ENCODE data around the gene RMND1. TPM values are rescaled to one million over a fixed set of nuclear protein-coding genes. Genes with fewer than 3 reads are reported as not detected.

Gene RMND1
- total RNA-seq, 2 experiments from 2014 or later = 6.5 to 7.5 TPM

DNA sequence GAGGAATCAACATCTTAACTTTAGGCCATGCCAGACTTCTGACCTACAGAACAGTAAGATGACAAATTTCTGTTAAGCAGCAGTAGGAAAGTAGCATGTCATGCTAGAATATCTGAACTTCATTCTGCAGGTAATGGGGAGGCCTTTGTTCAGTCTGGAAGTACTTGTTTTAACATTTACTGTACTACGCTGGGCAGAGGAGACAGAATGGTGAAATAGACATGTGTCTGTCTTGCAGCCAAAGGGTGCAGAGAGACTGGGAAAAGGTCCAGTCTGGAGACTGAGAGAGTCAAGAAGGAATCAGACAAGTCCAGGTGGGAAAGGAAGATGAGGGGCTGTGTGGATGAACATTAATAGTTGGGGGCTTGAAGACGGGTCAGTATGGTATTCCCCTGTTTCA is 43.1 kb downstream of the RMND1 start:
- intact Hi-C loops (cut with DNase I, micrococcal nuclease) = loop anchor here (5.0 kb wide), 2 partner anchors 38 to 43 kb away; partner anchors contain the start of gene RMND1 (in 1 of the 2)
- H3K27ac ChIP-seq (ENCODE audit: low read depth in 1 of 2, low read length in 2 of 2) = no peak overlapping the region
- H3K4me3 Mint-ChIP-seq = no peak overlapping the region
- H3K36me3 Mint-ChIP-seq (ENCODE audit: low read depth) = peaks cover 61% of the 10 kb centered on the region
- TF ChIP-seq, protein P1, sequence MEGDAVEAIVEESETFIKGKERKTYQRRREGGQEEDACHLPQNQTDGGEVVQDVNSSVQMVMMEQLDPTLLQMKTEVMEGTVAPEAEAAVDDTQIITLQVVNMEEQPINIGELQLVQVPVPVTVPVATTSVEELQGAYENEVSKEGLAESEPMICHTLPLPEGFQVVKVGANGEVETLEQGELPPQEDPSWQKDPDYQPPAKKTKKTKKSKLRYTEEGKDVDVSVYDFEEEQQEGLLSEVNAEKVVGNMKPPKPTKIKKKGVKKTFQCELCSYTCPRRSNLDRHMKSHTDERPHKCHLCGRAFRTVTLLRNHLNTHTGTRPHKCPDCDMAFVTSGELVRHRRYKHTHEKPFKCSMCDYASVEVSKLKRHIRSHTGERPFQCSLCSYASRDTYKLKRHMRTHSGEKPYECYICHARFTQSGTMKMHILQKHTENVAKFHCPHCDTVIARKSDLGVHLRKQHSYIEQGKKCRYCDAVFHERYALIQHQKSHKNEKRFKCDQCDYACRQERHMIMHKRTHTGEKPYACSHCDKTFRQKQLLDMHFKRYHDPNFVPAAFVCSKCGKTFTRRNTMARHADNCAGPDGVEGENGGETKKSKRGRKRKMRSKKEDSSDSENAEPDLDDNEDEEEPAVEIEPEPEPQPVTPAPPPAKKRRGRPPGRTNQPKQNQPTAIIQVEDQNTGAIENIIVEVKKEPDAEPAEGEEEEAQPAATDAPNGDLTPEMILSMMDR (IDR thresholded peaks at IDR 0.05) = no peak
- DNase-seq (no peak), ATAC-seq (ENCODE audit: poor library complexity) (no peak)
- peak overlapping the region; percentile 4 for H3K27ac Mint-ChIP-seq
- peaks cover 18% of the 10 kb centered on the region for H3K36me3 ChIP-seq (ENCODE audit: insufficient read depth, low read length)
- no peak overlapping the region for H3K4me3 ChIP-seq (ENCODE audit: low read length)
- H3K4me1 Mint-ChIP-seq (ENCODE audit: low read depth) = peaks cover 40% of the 10 kb centered on the region
- no peaks in the 10 kb centered on the region for H3K9me3 Mint-ChIP-seq
- peaks cover 11% of the 10 kb centered on the region for H3K4me1 ChIP-seq (ENCODE audit: insufficient read depth, low read length)
- no peaks in the 10 kb centered on the region for H3K27me3 ChIP-seq (ENCODE audit: control insufficient read depth in 1 of 2, insufficient read depth in 2 of 2, low read length in 2 of 2)
- no peaks in the 10 kb centered on the region for H3K9me3 ChIP-seq (ENCODE audit: control insufficient read depth in 1 of 2, insufficient read depth in 1 of 2, low read length in 2 of 2)
- no peaks in the 10 kb centered on the region for H3K27me3 Mint-ChIP-seq
- CTCF ChIA-PET = no interaction called here
- POLR2A ChIA-PET = no interaction called here

DNA sequence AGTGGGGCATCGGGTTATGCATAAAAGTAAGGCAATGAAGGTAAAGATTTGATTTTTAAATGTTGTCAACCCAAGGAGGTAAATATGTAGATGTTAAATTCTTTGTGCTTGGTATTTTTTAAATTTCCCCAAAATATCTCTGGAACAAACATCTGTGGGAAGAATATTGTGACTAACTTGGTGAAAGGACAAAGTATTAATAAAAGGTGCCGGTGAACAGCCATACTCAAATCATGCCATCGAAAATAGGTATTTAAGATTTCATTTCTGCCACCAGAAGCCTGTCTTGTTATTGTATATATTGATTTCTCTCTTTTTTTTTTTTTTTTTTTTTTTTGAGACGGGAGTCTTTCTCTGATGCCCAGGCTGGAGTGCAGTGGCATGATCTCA is 48.0 kb downstream of the RMND1 start:
- POLR2A ChIA-PET = no interaction called here
- H3K4me3 Mint-ChIP-seq = no peak overlapping the region
- DNase-seq (no peak), ATAC-seq (ENCODE audit: poor library complexity) (no peak)
- TF ChIP-seq, protein P1 (IDR thresholded peaks at IDR 0.05) = no peak
- Histone ChIP-seq H3K36me3 (ENCODE audit: insufficient read depth, low read length) (peaks cover 14% of the 10 kb centered on the region), H3K27me3 (ENCODE audit: control insufficient read depth in 1 of 2, insufficient read depth in 2 of 2, low read length in 2 of 2) (no peaks in the 10 kb centered on the region), H3K27ac (ENCODE audit: low read depth in 1 of 2, low read length in 2 of 2) (no peak overlapping the region), H3K9me3 (ENCODE audit: control insufficient read depth in 1 of 2, insufficient read depth in 1 of 2, low read length in 2 of 2) (no peaks in the 10 kb centered on the region), H3K4me1 (ENCODE audit: insufficient read depth, low read length) (peaks cover 17% of the 10 kb centered on the region), H3K4me3 (ENCODE audit: low read length) (no peak overlapping the region)
- H3K4me1 Mint-ChIP-seq (ENCODE audit: low read depth) = peaks cover 58% of the 10 kb centered on the region
- CTCF ChIA-PET = no interaction called here
- H3K27me3 Mint-ChIP-seq = no peaks in the 10 kb centered on the region
- H3K9me3 Mint-ChIP-seq = no peaks in the 10 kb centered on the region
- peak overlapping the region; percentile 6 for H3K27ac Mint-ChIP-seq
- H3K36me3 Mint-ChIP-seq (ENCODE audit: low read depth) = peaks cover 62% of the 10 kb centered on the region
- intact Hi-C loops (cut with DNase I, micrococcal nuclease) = loop anchor here in 1 of 2 experiments (5.0 kb wide), 1 partner anchor 52 kb away; no protein-coding TSS in a partner anchor

DNA sequence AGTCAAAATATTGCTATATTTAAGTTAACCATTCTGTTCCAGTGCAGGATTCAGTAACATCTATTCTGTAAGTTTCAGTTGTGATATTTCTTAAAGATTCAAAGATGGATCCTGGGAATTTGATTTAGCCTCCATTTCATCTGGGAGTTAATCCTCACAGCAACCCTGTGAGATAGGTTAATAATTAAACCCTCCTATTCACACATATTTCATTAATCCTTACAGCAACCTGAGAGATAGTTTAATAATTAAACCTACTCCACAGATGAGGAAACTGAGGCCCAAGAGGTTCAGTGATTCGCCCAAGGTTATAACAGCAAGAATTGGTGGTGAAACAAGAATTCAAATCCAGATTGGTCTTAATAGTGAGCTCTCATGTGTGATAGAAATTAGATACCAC is 49.7 kb downstream of the RMND1 start:
- H3K27me3 ChIP-seq (ENCODE audit: control insufficient read depth in 1 of 2, insufficient read depth in 2 of 2, low read length in 2 of 2) = no peaks in the 10 kb centered on the region
- ChIA-PET POLR2A (interaction anchor here (0.9 kb wide), 1 partner anchor 13 kb away, joined by 3 read pairs; no protein-coding TSS in a partner anchor), CTCF (no interaction called here)
- DNase-seq = no peak
- Mint-ChIP-seq H3K36me3 (ENCODE audit: low read depth) (peaks cover 63% of the 10 kb centered on the region), H3K9me3 (no peaks in the 10 kb centered on the region), H3K27me3 (no peaks in the 10 kb centered on the region), H3K4me3 (no peak overlapping the region), H3K4me1 (ENCODE audit: low read depth) (peaks cover 68% of the 10 kb centered on the region), H3K27ac (peak overlapping the region; percentile 65)
- no peak overlapping the region for H3K27ac ChIP-seq (ENCODE audit: low read depth in 1 of 2, low read length in 2 of 2)
- H3K4me1 ChIP-seq (ENCODE audit: insufficient read depth, low read length) = peaks cover 26% of the 10 kb centered on the region
- no peaks in the 10 kb centered on the region for H3K9me3 ChIP-seq (ENCODE audit: control insufficient read depth in 1 of 2, insufficient read depth in 1 of 2, low read length in 2 of 2)
- intact Hi-C loops (cut with DNase I, micrococcal nuclease) = loop anchor here in 1 of 2 experiments (5.0 kb wide), 1 partner anchor 50 kb away; no protein-coding TSS in a partner anchor
- TF ChIP-seq, protein P1 (IDR thresholded peaks at IDR 0.05) = no peak
- ATAC-seq (ENCODE audit: poor library complexity) = no peak
- H3K36me3 ChIP-seq (ENCODE audit: insufficient read depth, low read length) = peaks cover 17% of the 10 kb centered on the region
- H3K4me3 ChIP-seq (ENCODE audit: low read length) = no peak overlapping the region
